GM23338 (cell line): Measurements from ENCODE around the gene CDC42BPA. TPM values are rescaled to one million over a fixed set of nuclear protein-coding genes. Genes with fewer than 3 reads are reported as not detected.
"Not testable (repeated sequence)": the region's sequence is repeated elsewhere in the genome, so short reads cannot be mapped to it uniquely, and the experiment has no call there.

Experiments used
- ATAC-seq: fragments of 200-7000 bp; cut with Tn5 transposase; 3 replicates; pipeline ENCODE4 v1.9.1; 2020
- DNase-seq: peaks from one replicate; pipeline ENCODE4 v3.0.0-alpha.2; 2015; ENCODE audit warnings: low spot score
- H2AFZ ChIP-seq: fragments of 200-600 bp; sonication (generic); 2 replicates; pipeline ENCODE4 v1.8.0; 2016; ENCODE audit warnings: antibody characterized with exemption, mild to moderate bottlenecking, moderate library complexity
- H3F3A ChIP-seq: fragments of 200-600 bp; sonication (generic); replicated peaks from 2 replicates; pipeline ENCODE4 v1.8.0; 2017; ENCODE audit warnings: antibody characterized with exemption, mixed run types, low read depth
- H3K27ac ChIP-seq: fragments of 200-600 bp; sonication (generic); 2 replicates; pipeline ENCODE4 v1.6.1; 2016; ENCODE audit warnings: low read depth
- H3K27me3 ChIP-seq: fragments of 200-600 bp; sonication (generic); 2 replicates; pipeline ENCODE4 v1.8.0; 2016; ENCODE audit warnings: mild to moderate bottlenecking, mixed run types, moderate library complexity; ENCODE audit not compliant: insufficient read depth
- H3K36me3 ChIP-seq: fragments of 200-600 bp; sonication (generic); 2 replicates; pipeline ENCODE4 v1.8.0; 2016; ENCODE audit warnings: mild to moderate bottlenecking; ENCODE audit not compliant: insufficient read depth
- H3K4me1 ChIP-seq: fragments of 200-600 bp; sonication (generic); 2 replicates; pipeline ENCODE4 v1.8.0; 2016; ENCODE audit warnings: mild to moderate bottlenecking, moderate library complexity; ENCODE audit not compliant: insufficient read depth
- H3K4me2 ChIP-seq: fragments of 200-600 bp; sonication (generic); 2 replicates; pipeline ENCODE4 v1.7.1; 2017; ENCODE audit warnings: mixed run types
- H3K4me3 ChIP-seq: fragments of 200-600 bp; sonication (generic); 2 replicates; pipeline ENCODE4 v1.6.1; 2016; ENCODE audit warnings: mixed run types
- H3K79me2 ChIP-seq: fragments of 200-600 bp; sonication (generic); replicated peaks from 2 replicates; pipeline ENCODE4 v1.8.0; 2017; ENCODE audit warnings: mild to moderate bottlenecking; ENCODE audit not compliant: insufficient read depth
- H3K9me2 ChIP-seq: fragments of 200-600 bp; sonication (generic); 2 replicates; pipeline ENCODE4 v1.8.0; 2017; ENCODE audit not compliant: insufficient read depth
- H4K20me1 ChIP-seq: fragments of 200-600 bp; sonication (generic); replicated peaks from 2 replicates; pipeline ENCODE4 v1.8.0; 2017; ENCODE audit warnings: mild to moderate bottlenecking; ENCODE audit not compliant: insufficient read depth
- H3K27ac Mint-ChIP-seq: 2 replicates; pipeline ENCODE4 v1.8.0; 2020; ENCODE audit warnings: inconsistent platforms, mild to moderate bottlenecking, moderate library complexity, mixed read lengths
- H3K27me3 Mint-ChIP-seq: 3 replicates; pipeline ENCODE4 v1.8.0; 2022; ENCODE audit warnings: low read depth, mild to moderate bottlenecking, moderate library complexity, mixed read lengths, inconsistent platforms; ENCODE audit not compliant: insufficient read depth, poor library complexity
- H3K36me3 Mint-ChIP-seq: 3 replicates; pipeline ENCODE4 v1.8.0; 2021; ENCODE audit warnings: low read depth, mild to moderate bottlenecking, inconsistent platforms, moderate library complexity, mixed read lengths
- H3K4me1 Mint-ChIP-seq: 3 replicates; pipeline ENCODE4 v1.8.0; 2020; ENCODE audit warnings: mild to moderate bottlenecking, inconsistent platforms, mixed read lengths
- H3K4me3 Mint-ChIP-seq: 3 replicates; pipeline ENCODE4 v1.8.0; 2021; ENCODE audit warnings: moderate library complexity, mild to moderate bottlenecking, inconsistent platforms, mixed read lengths
- H3K9me3 Mint-ChIP-seq: 3 replicates; pipeline ENCODE4 v1.8.0; 2020; ENCODE audit warnings: moderate library complexity, mild to moderate bottlenecking, inconsistent platforms, mixed read lengths
- EZH2 ChIP-seq: fragments of 200-600 bp; sonication (generic); IDR thresholded peaks from one replicate; pipeline ENCODE4 v1.8.0; 2017; ENCODE audit warnings: antibody characterized with exemption, mild to moderate bottlenecking, low read depth; ENCODE audit not compliant: unreplicated experiment
- JUNB ChIP-seq: IDR thresholded peaks from one replicate; pipeline ENCODE4 v1.6.1; 2016; ENCODE audit warnings: antibody characterized with exemption; ENCODE audit not compliant: unreplicated experiment
- NANOG ChIP-seq: IDR thresholded peaks from 2 replicates; pipeline ENCODE4 v1.6.1; 2016; ENCODE audit warnings: antibody characterized with exemption, borderline replicate concordance
- REST ChIP-seq: IDR thresholded peaks from one replicate; pipeline ENCODE4 v1.6.1; 2018; ENCODE audit warnings: antibody characterized with exemption; ENCODE audit not compliant: unreplicated experiment
- STAT1 ChIP-seq: IDR thresholded peaks from one replicate; pipeline ENCODE4 v1.6.1; 2016; ENCODE audit warnings: antibody characterized with exemption; ENCODE audit not compliant: unreplicated experiment
- ZNF114 ChIP-seq: fragments of 250-450 bp; sonication (Bioruptor Pico); IDR thresholded peaks from 2 replicates; pipeline ENCODE4 v1.5.0; 2020; ENCODE audit warnings: mild to moderate bottlenecking, moderate library complexity
- polyA plus RNA-seq: library from polyadenylated mRNA; unstranded; fragments of >200 nt; fragmentation: Nextera tagmentation; extraction: Ambion mirVana; gene quantifications from 2 replicates; pipeline ENCODE4 v1.2.1, GENCODE V29; 2016
- total RNA-seq: library from RNA; depleted of rRNA; stranded (reverse); fragments of >200 nt; shearing (Covaris generic); gene quantifications from 2 replicates; pipeline ENCODE4 v1.2.3, GENCODE V29; 2014
- TF ChIP-seq, protein P1 (sequence below): IDR thresholded peaks from 2 replicates; pipeline ENCODE4 v1.6.1; 2016; ENCODE audit warnings: antibody characterized with exemption
- TF ChIP-seq, protein P2 (sequence below), 2 experiments: fragments of 200-600 bp in 1 of 2; sonication (generic) in 1 of 2; conservative IDR thresholded peaks; 2 replicates each; pipeline versions ENCODE4 v1.5.1 to v1.6.1; 2016 to 2017; ENCODE audit warnings: antibody characterized with exemption in 2 of 2, low read depth in 2 of 2, mild to moderate bottlenecking in 2 of 2, moderate library complexity in 1 of 2

The CDC42BPA gene
- total and polyA plus RNA-seq, 2 experiments from 2014 or later: 17.7 to 40.1 TPM

GRCh38 chr1:226956942-226957713 lies 361.2 kb downstream of the CDC42BPA start (continued):
- TF ChIP-seq, protein P1, sequence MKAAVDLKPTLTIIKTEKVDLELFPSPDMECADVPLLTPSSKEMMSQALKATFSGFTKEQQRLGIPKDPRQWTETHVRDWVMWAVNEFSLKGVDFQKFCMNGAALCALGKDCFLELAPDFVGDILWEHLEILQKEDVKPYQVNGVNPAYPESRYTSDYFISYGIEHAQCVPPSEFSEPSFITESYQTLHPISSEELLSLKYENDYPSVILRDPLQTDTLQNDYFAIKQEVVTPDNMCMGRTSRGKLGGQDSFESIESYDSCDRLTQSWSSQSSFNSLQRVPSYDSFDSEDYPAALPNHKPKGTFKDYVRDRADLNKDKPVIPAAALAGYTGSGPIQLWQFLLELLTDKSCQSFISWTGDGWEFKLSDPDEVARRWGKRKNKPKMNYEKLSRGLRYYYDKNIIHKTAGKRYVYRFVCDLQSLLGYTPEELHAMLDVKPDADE: no peak
- no peak for TF ChIP-seq REST
- TF ChIP-seq, protein P2, sequence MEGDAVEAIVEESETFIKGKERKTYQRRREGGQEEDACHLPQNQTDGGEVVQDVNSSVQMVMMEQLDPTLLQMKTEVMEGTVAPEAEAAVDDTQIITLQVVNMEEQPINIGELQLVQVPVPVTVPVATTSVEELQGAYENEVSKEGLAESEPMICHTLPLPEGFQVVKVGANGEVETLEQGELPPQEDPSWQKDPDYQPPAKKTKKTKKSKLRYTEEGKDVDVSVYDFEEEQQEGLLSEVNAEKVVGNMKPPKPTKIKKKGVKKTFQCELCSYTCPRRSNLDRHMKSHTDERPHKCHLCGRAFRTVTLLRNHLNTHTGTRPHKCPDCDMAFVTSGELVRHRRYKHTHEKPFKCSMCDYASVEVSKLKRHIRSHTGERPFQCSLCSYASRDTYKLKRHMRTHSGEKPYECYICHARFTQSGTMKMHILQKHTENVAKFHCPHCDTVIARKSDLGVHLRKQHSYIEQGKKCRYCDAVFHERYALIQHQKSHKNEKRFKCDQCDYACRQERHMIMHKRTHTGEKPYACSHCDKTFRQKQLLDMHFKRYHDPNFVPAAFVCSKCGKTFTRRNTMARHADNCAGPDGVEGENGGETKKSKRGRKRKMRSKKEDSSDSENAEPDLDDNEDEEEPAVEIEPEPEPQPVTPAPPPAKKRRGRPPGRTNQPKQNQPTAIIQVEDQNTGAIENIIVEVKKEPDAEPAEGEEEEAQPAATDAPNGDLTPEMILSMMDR (conservative IDR thresholded peaks at IDR 0.05; ENCODE audit: low read depth in 2 of 2): no peak
- TF ChIP-seq JUNB: no peak
- TF ChIP-seq ZNF114: no peak
- no peak for TF ChIP-seq STAT1
- no peak for TF ChIP-seq EZH2
- no peak for TF ChIP-seq NANOG

GRCh38 chr1:226955857-226956256 lies 362.4 kb downstream of the CDC42BPA start:
- peaks cover 15% of the 10 kb centered on the region for H3K4me1 Mint-ChIP-seq
- H3K79me2 ChIP-seq: peaks cover 41% of the 10 kb centered on the region
- not testable (repeated sequence) for H3K27ac Mint-ChIP-seq, ATAC-seq, H3K4me1 ChIP-seq, H3F3A ChIP-seq, DNase-seq, H2AFZ ChIP-seq, H3K4me3 ChIP-seq, H3K36me3 ChIP-seq, H4K20me1 ChIP-seq, H3K9me2 ChIP-seq, H3K27me3 ChIP-seq, H3K27ac ChIP-seq, H3K4me2 ChIP-seq, H3K4me3 Mint-ChIP-seq
- H3K36me3 Mint-ChIP-seq: peaks cover 47% of the 10 kb centered on the region
- H3K9me3 Mint-ChIP-seq: peaks cover 45% of the 10 kb centered on the region
- peaks cover 11% of the 10 kb centered on the region for H3K27me3 Mint-ChIP-seq
